ENCODE measurements around the gene MRPS7.

DNA sequence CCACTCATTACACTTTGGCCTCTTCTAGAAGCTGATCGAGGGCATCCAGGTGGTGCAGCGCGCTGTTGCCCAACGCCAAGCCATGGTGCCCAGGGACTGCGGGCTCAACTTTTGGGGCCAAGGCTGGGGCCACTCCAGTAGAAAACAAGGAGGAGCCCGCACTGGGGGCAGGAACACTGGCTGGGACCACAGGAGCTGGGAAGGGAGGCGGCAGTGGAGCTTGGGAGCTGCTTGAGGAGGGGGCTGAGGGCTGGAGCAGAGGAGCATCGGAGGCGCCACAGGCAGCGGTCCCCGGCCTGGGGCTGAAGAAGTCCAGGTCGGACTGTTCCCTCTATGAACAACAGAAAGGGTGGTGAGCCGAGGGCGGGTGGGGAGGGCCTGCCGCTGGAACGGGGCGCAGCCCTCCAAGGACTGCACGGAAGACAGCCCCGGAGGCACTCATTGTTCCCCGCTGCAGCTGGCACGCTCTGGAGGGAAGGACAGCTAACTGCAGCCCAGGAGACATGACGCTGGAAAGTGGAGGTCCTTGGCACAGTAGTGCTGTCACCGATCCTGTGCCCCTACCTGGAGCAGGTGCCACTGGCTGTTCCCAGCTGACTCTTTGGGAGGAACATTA lies 21.8 kb upstream of the MRPS7 start:
- TF ChIP-seq EZH2 (IDR thresholded peaks at IDR 0.05; ENCODE audit: borderline replicate concordance, low read depth, low read length, poor library complexity, severe bottlenecking): no peak
- TF ChIP-seq, protein P1, sequence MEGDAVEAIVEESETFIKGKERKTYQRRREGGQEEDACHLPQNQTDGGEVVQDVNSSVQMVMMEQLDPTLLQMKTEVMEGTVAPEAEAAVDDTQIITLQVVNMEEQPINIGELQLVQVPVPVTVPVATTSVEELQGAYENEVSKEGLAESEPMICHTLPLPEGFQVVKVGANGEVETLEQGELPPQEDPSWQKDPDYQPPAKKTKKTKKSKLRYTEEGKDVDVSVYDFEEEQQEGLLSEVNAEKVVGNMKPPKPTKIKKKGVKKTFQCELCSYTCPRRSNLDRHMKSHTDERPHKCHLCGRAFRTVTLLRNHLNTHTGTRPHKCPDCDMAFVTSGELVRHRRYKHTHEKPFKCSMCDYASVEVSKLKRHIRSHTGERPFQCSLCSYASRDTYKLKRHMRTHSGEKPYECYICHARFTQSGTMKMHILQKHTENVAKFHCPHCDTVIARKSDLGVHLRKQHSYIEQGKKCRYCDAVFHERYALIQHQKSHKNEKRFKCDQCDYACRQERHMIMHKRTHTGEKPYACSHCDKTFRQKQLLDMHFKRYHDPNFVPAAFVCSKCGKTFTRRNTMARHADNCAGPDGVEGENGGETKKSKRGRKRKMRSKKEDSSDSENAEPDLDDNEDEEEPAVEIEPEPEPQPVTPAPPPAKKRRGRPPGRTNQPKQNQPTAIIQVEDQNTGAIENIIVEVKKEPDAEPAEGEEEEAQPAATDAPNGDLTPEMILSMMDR (conservative IDR thresholded peaks at IDR 0.05; ENCODE audit: low read depth, low read length): no peak

Data from A673 (cell line).